H1 (cell line): ENCODE data around the gene PXDC1.

ENCODE experiments used
- CTCF ChIP-seq, 3 experiments: IDR thresholded peaks; 1 replicate in 2 of 3; 2 replicates in 1 of 3; pipeline versions ENCODE4 v1.5.1 to v1.6.1; 2011; ENCODE audit warnings: low read length in 3 of 3, mild to moderate bottlenecking in 3 of 3, inconsistent platforms in 2 of 3, low read depth in 1 of 3, moderate library complexity in 1 of 3; ENCODE audit not compliant: insufficient read depth in 1 of 3; ENCODE audit errors: control extremely low read depth in 1 of 3
- EP300 ChIP-seq, 2 experiments: IDR thresholded peaks; 1 replicate in 1 of 2; 2 replicates in 1 of 2; pipeline ENCODE4 v1.6.1; 2011 to 2012; ENCODE audit warnings: low read depth in 2 of 2, low read length in 2 of 2, mild to moderate bottlenecking in 2 of 2, borderline replicate concordance in 1 of 2, inconsistent platforms in 1 of 2, moderate library complexity in 1 of 2
- EZH2 ChIP-seq: fragments of 200-600 bp; sonication (generic); IDR thresholded peaks from 2 replicates; pipeline ENCODE4 v1.7.1; 2012; ENCODE audit warnings: low read depth, mild to moderate bottlenecking, moderate library complexity, low read length, inconsistent platforms; ENCODE audit not compliant: severe bottlenecking
- GTF2F1 ChIP-seq: IDR thresholded peaks from 2 replicates; pipeline ENCODE4 v1.6.1; 2012; ENCODE audit warnings: low read depth, low read length, improper control_type of control experiment, borderline replicate concordance
- HDAC6 ChIP-seq: IDR thresholded peaks from one replicate; pipeline ENCODE4 v1.7.1; 2012; ENCODE audit warnings: low read depth, mild to moderate bottlenecking, inconsistent platforms, low read length, moderate library complexity
- KDM5A ChIP-seq: fragments of 200-600 bp; IDR thresholded peaks from 2 replicates; pipeline ENCODE4 v1.7.1; 2012; ENCODE audit warnings: mild to moderate bottlenecking, low read length, inconsistent platforms, mixed read lengths
- NRF1 ChIP-seq: IDR thresholded peaks from 2 replicates; pipeline ENCODE4 v1.6.1; 2011; ENCODE audit warnings: mild to moderate bottlenecking, low read depth, low read length, improper control_type of control experiment
- POLR2A ChIP-seq, 2 experiments: IDR thresholded peaks; 1 replicate in 1 of 2; 2 replicates in 1 of 2; pipeline ENCODE4 v1.6.1; 2011; ENCODE audit warnings: low read depth in 2 of 2, low read length in 2 of 2, mild to moderate bottlenecking in 2 of 2; ENCODE audit errors: control extremely low read depth in 1 of 2
- POLR2AphosphoS5 ChIP-seq: IDR thresholded peaks from 2 replicates; pipeline ENCODE4 v1.6.1; 2011; ENCODE audit warnings: low read depth, low read length
- TEAD4 ChIP-seq: IDR thresholded peaks from 2 replicates; pipeline ENCODE4 v1.6.1; 2012; ENCODE audit warnings: low read depth, low read length, inconsistent platforms, mixed read lengths
- ZNF274 ChIP-seq: IDR thresholded peaks from 2 replicates; pipeline ENCODE4 v1.7.0; 2012; ENCODE audit warnings: low read length, borderline replicate concordance; ENCODE audit errors: extremely low read depth

GRCh38 chr6:3718407-3718806 is 33.1 kb downstream of the PXDC1 start:
- TF ChIP-seq POLR2A (IDR thresholded peaks at IDR 0.05; ENCODE audit: control extremely low read depth in 1 of 2, low read depth in 2 of 2, low read length in 2 of 2) = no peak
- TF ChIP-seq TEAD4 = no peak
- no peak for TF ChIP-seq CTCF (IDR thresholded peaks at IDR 0.05; ENCODE audit: control extremely low read depth in 1 of 3, insufficient read depth in 1 of 3, low read depth in 1 of 3, low read length in 3 of 3)
- TF ChIP-seq NRF1 = no peak
- TF ChIP-seq POLR2AphosphoS5 = no peak
- TF ChIP-seq EP300 (IDR thresholded peaks at IDR 0.05; ENCODE audit: borderline replicate concordance in 1 of 2, low read depth in 2 of 2, low read length in 2 of 2) = no peak
- TF ChIP-seq HDAC6 = no peak
- no peak for TF ChIP-seq EZH2
- no peak for TF ChIP-seq ZNF274
- no peak for TF ChIP-seq GTF2F1
- TF ChIP-seq KDM5A = no peak
